Measurements from ENCODE around the gene APLF. TPM values are rescaled to one million over a fixed set of nuclear protein-coding genes. Genes with fewer than 3 reads are reported as not detected.
A peak's percentile ranks its signal among the peaks of the same experiment; 100 is the strongest.

Gene APLF
- total RNA-seq, 1 experiment from 2014 or later, result 2.4 TPM

- Histone ChIP-seq H3F3A (ENCODE audit: low read length, unreplicated experiment) (no peaks in the 10 kb centered on the region), H3K9me3 (ENCODE audit: low read length) (no peaks in the 10 kb centered on the region), H3K27ac (ENCODE audit: low read length) (no peak overlapping the region), H3K9ac (ENCODE audit: low read length) (no peak overlapping the region), H3K36me3 (ENCODE audit: low read depth, low read length) (no peaks in the 10 kb centered on the region), H3K9me2 (replicated peaks; ENCODE audit: low read length) (no peaks in the 10 kb centered on the region), H4K20me1 (ENCODE audit: low read length) (no peaks in the 10 kb centered on the region), H3K79me2 (ENCODE audit: low read length) (no peaks in the 10 kb centered on the region), H3K4me1 (ENCODE audit: insufficient read depth, low read length) (peaks cover 13% of the 10 kb centered on the region), H3K27me3 (ENCODE audit: low read length) (no peaks in the 10 kb centered on the region), H2AFZ (ENCODE audit: low read length) (no peak overlapping the region), H3K4me3 (ENCODE audit: low read length) (no peak overlapping the region), H3K4me2 (ENCODE audit: low read length) (no peak overlapping the region)
- BruUV-seq (replicated peaks), result no TSS peak
- POLR2A ChIA-PET (ENCODE audit: unreplicated experiment), result no interaction called here
- intact Hi-C loops (cut with micrococcal nuclease), result no loop called here
- ATAC-seq, result peak; percentile 19; the same call in 1 of the 2 replicates
- DNase-seq, result no peak
- TF ChIP-seq EZH2 (IDR thresholded peaks at IDR 0.05; ENCODE audit: low read length, unreplicated experiment) (no peak), EZH2phosphoT487 (IDR thresholded peaks at IDR 0.05; ENCODE audit: borderline replicate concordance, low read length) (no peak), CTCF (conservative IDR thresholded peaks at IDR 0.05; ENCODE audit: low read depth, low read length) (no peak)
- CTCF ChIA-PET, result no interaction called here
Observed at GRCh38 chr2:68429311-68429826, 38.0 kb upstream of the APLF start.

- intact Hi-C loops (cut with micrococcal nuclease), result no loop called here
- Histone ChIP-seq H3F3A (ENCODE audit: low read length, unreplicated experiment) (no peaks in the 10 kb centered on the region), H3K4me1 (ENCODE audit: insufficient read depth, low read length) (peaks cover 13% of the 10 kb centered on the region), H3K4me2 (ENCODE audit: low read length) (no peak overlapping the region), H3K36me3 (ENCODE audit: low read depth, low read length) (no peaks in the 10 kb centered on the region), H3K27ac (ENCODE audit: low read length) (no peak overlapping the region), H3K9me3 (ENCODE audit: low read length) (no peaks in the 10 kb centered on the region), H3K9ac (ENCODE audit: low read length) (no peak overlapping the region), H2AFZ (ENCODE audit: low read length) (no peak overlapping the region), H3K27me3 (ENCODE audit: low read length) (no peaks in the 10 kb centered on the region), H3K79me2 (ENCODE audit: low read length) (no peaks in the 10 kb centered on the region), H3K4me3 (ENCODE audit: low read length) (no peak overlapping the region), H3K9me2 (replicated peaks; ENCODE audit: low read length) (no peaks in the 10 kb centered on the region), H4K20me1 (ENCODE audit: low read length) (no peaks in the 10 kb centered on the region)
- ATAC-seq (no peak), DNase-seq (no peak)
- TF ChIP-seq CTCF (conservative IDR thresholded peaks at IDR 0.05; ENCODE audit: low read depth, low read length) (no peak), EZH2 (IDR thresholded peaks at IDR 0.05; ENCODE audit: low read length, unreplicated experiment) (no peak), EZH2phosphoT487 (IDR thresholded peaks at IDR 0.05; ENCODE audit: borderline replicate concordance, low read length) (no peak)
- no TSS peak for BruUV-seq (replicated peaks)
- ChIA-PET CTCF (no interaction called here), POLR2A (ENCODE audit: unreplicated experiment) (no interaction called here)
Observed at GRCh38 chr2:68431316-68431972, 35.9 kb upstream of the APLF start.
